ENCODE results near the gene FCSK.

DNA sequence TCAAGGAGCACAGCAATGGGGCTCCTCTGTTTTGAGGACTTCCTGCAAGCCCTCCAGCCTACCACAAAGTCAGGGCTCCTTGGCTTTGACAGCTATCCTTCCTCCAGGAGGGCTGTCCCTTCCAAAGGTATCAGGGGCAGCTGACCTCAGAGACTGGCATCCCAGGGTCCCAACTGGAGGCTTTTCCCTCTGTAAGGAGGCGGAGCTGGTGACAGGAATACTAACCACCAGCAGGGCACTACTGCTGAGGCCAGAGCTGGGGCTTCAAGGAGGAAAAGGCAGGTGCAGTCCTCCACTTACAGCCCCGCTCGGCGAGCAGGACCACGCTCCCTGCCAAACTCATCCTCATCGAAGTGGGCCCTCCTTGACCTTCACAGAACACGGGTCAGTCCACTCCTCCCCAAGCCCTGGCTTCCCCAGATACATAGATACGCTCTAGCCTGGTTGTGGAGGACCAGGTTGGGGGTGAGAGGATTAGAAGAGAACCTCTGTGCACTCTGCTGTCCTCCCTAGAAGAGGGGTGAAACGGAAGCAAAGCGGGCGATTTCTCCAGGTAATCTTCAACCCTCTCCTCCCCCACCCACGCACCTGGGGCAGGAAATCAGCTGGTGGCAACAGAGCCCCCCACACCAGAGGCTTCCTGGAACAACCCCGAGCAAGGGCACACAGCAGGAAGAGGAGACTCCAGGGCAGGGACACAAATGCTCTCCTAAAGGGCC is 36.0 kb upstream of the FCSK start:
- no peak for TF ChIP-seq CTCF (conservative IDR thresholded peaks at IDR 0.05 in 1 of 2, IDR thresholded peaks at IDR 0.05 in 1 of 2; ENCODE audit: extremely low read depth in 1 of 2, insufficient read depth in 1 of 2, low read depth in 1 of 2, low read length in 2 of 2)
- TF ChIP-seq EZH2 (IDR thresholded peaks at IDR 0.05; ENCODE audit: borderline replicate concordance, low read length) = no peak

Data from mammary epithelial cell (primary cell).